GM12891 (cell line): ENCODE measurements around the gene ZNF329.

ENCODE experiments used
- PAX5 ChIP-seq: IDR thresholded peaks from 2 replicates; pipeline ENCODE4 v1.6.1; 2011; ENCODE audit warnings: low read length, moderate library complexity, mild to moderate bottlenecking; ENCODE audit not compliant: insufficient read depth, severe bottlenecking
- POLR2A ChIP-seq: IDR thresholded peaks from 2 replicates; pipeline ENCODE4 v1.6.1; 2011; ENCODE audit warnings: low read depth, low read length, control low read depth
- POLR2AphosphoS5 ChIP-seq: IDR thresholded peaks from 2 replicates; pipeline ENCODE4 v1.6.1; 2011; ENCODE audit warnings: low read depth, low read length, control low read depth
- SPI1 ChIP-seq: IDR thresholded peaks from 2 replicates; pipeline ENCODE4 v1.6.1; 2011; ENCODE audit warnings: low read depth, low read length, control low read depth
- TAF1 ChIP-seq: IDR thresholded peaks from 2 replicates; pipeline ENCODE4 v1.6.1; 2011; ENCODE audit warnings: low read depth, low read length, control low read depth

GRCh38 chr19:58108546-58108817, 42.1 kb downstream of the ZNF329 start:
- TF ChIP-seq POLR2A (no peak), POLR2AphosphoS5 (no peak), TAF1 (no peak), PAX5 (no peak), SPI1 (no peak)
